Endometrium (tissue), 2 donors: ENCODE results near the gene ATG9B.

Experiments
- FAIRE-seq: peaks from 2 replicates; lab custom pipeline; 2012; peaks lifted over from hg19 to GRCh38; lab: Jason Lieb, UNC
- donor health status: control.
- donor health status: control.

ATG9B gene

GRCh38 chr7:151024435-151025056 lies at the start of gene ATG9B:
Gene ATG9B (minus strand): TSS chr7:151024494. CDS start chr7:151024423, 71 bp downstream.
- no peak for FAIRE-seq

GRCh38 chr7:151073990-151074389 lies 49.7 kb upstream of the ATG9B start:
- no peak for FAIRE-seq

- FAIRE-seq: no peak
Observed at GRCh38 chr7:151071032-151071866, 47.0 kb upstream of the ATG9B start.

- FAIRE-seq: no peak
Observed at GRCh38 chr7:151070574-151070960, 46.3 kb upstream of the ATG9B start.

GRCh38 chr7:151069841-151070573 lies 45.7 kb upstream of the ATG9B start:
- FAIRE-seq: no peak

GRCh38 chr7:151068069-151068773 lies 43.9 kb upstream of the ATG9B start:
- FAIRE-seq: no peak

- FAIRE-seq: no peak
Observed at GRCh38 chr7:151066273-151066974, 42.1 kb upstream of the ATG9B start.

- FAIRE-seq: no peak
Observed at GRCh38 chr7:151065516-151065915, 41.2 kb upstream of the ATG9B start.

GRCh38 chr7:151064993-151065392 lies 40.7 kb upstream of the ATG9B start:
- FAIRE-seq: no peak

GRCh38 chr7:151064454-151064853 lies 40.2 kb upstream of the ATG9B start:
- no peak for FAIRE-seq

GRCh38 chr7:151063212-151063561 lies 38.9 kb upstream of the ATG9B start:
- no peak for FAIRE-seq

GRCh38 chr7:151062399-151063211 lies 38.3 kb upstream of the ATG9B start:
- FAIRE-seq: no peak

GRCh38 chr7:151062111-151062398 lies 37.8 kb upstream of the ATG9B start:
- no peak for FAIRE-seq

GRCh38 chr7:151061213-151062110 lies 37.2 kb upstream of the ATG9B start:
- no peak for FAIRE-seq

GRCh38 chr7:151060416-151061212 lies 36.3 kb upstream of the ATG9B start:
- no peak for FAIRE-seq

- FAIRE-seq: no peak
Observed at GRCh38 chr7:151060113-151060415, 35.8 kb upstream of the ATG9B start.

GRCh38 chr7:151059367-151060112 lies 35.2 kb upstream of the ATG9B start, which contains the start of gene SLC4A2:
Gene SLC4A2 (plus strand): TSS chr7:151059589. CDS start chr7:151061988, 2,399 bp downstream.
- no peak for FAIRE-seq

- FAIRE-seq: no peak
Observed at GRCh38 chr7:151058781-151059366, 34.6 kb upstream of the ATG9B start.
